ENCODE data around the gene RPRD2.

Gene RPRD2

DNA sequence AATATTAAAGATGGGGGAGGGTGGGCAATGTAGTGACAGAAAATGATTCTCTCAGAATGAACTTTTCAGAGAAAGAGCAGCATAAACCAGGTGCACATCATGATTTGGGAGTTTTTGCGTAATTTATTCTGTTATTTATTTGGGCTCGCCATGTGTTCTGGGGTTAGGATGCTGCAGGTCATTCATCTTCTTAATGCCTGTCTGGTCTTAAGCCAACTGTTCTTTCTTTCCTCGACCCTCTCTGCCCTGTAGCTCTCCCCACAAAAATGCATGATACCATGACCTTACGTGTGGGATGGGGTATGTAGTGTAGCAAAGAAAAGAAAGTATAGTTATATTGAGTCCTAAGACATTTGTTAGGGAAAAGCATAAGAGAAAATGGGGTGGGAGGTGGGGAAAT is 110.9 kb downstream of the RPRD2 start:
- no peak for DNase-seq (ENCODE audit: low read depth)
- TF ChIP-seq CTCF (IDR thresholded peaks at IDR 0.05; ENCODE audit: low read depth, low read length, missing control alignments): no peak
- in situ Hi-C loops (cut with HindIII; ENCODE audit: low sequenced_read_pairs): no loop called here
- no peak overlapping the region for H3K4me3 ChIP-seq (ENCODE audit: low read depth, low read length)

- in situ Hi-C loops (cut with HindIII; ENCODE audit: low sequenced_read_pairs): no loop called here
- DNase-seq (ENCODE audit: low read depth): no peak
- H3K4me3 ChIP-seq (ENCODE audit: low read depth, low read length): no peak overlapping the region
- TF ChIP-seq CTCF (IDR thresholded peaks at IDR 0.05; ENCODE audit: low read depth, low read length, missing control alignments): no peak
These were observed 112.8 kb downstream of the RPRD2 start for GRCh38 chr1:150476754-150477153.

DNA sequence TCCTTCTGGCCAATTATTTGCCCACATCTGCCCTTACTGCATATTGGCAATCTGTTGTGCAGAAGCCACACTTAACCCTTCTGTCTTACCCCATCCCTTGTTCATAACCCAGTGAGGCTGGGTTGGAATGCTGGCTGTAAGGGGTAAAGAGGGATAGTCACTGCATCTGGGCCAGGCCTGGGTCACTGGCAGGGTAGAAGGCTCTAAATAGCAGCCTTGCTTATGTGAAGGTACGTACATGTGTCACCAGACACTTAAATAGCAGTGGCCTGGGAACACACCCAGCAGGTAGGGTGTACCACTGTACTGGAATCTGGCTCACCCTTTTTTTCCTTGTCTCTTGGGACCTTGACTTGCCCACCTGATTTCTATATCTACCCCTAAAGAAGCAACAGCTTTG is 113.4 kb downstream of the RPRD2 start:
- no peak for DNase-seq (ENCODE audit: low read depth)
- TF ChIP-seq CTCF (IDR thresholded peaks at IDR 0.05; ENCODE audit: low read depth, low read length, missing control alignments): no peak
- in situ Hi-C loops (cut with HindIII; ENCODE audit: low sequenced_read_pairs): no loop called here
- H3K4me3 ChIP-seq (ENCODE audit: low read depth, low read length): no peak overlapping the region

GRCh38 chr1:150477733-150478132 is 113.8 kb downstream of the RPRD2 start:
- no peak overlapping the region for H3K4me3 ChIP-seq (ENCODE audit: low read depth, low read length)
- TF ChIP-seq CTCF (IDR thresholded peaks at IDR 0.05; ENCODE audit: low read depth, low read length, missing control alignments): no peak
- DNase-seq (ENCODE audit: low read depth): no peak
- in situ Hi-C loops (cut with HindIII; ENCODE audit: low sequenced_read_pairs): no loop called here

- in situ Hi-C loops (cut with HindIII; ENCODE audit: low sequenced_read_pairs): no loop called here
- no peak for DNase-seq (ENCODE audit: low read depth)
- no peak overlapping the region for H3K4me3 ChIP-seq (ENCODE audit: low read depth, low read length)
- no peak for TF ChIP-seq CTCF (IDR thresholded peaks at IDR 0.05; ENCODE audit: low read depth, low read length, missing control alignments)
These were observed 115.4 kb downstream of the RPRD2 start for GRCh38 chr1:150479370-150479769.

DNA sequence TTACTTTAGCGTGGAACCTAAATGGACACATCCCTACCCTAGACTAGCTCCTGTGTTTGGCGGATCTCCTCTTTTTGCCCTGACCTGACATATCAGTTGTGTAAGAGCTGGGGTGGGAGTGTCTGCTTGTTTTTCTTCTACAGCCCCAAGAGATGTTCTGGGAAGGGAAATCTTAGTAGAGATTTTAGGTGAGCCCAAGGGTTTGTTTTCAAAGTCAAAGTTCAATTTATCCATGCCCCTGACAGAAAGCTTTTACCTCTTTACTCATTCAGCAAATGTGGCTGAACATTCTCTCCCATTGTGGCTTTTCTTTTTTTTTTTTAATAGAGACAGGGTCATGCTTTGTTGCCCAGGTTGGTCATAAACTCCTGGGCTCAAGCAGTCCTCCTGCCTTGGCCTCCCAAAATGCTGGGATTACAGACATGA is 116.0 kb downstream of the RPRD2 start:
- in situ Hi-C loops (cut with HindIII; ENCODE audit: low sequenced_read_pairs): no loop called here
- H3K4me3 ChIP-seq (ENCODE audit: low read depth, low read length): no peak overlapping the region
- no peak for DNase-seq (ENCODE audit: low read depth)
- no peak for TF ChIP-seq CTCF (IDR thresholded peaks at IDR 0.05; ENCODE audit: low read depth, low read length, missing control alignments)

- no peak for TF ChIP-seq CTCF (IDR thresholded peaks at IDR 0.05; ENCODE audit: low read depth, low read length, missing control alignments)
- in situ Hi-C loops (cut with HindIII; ENCODE audit: low sequenced_read_pairs): no loop called here
- no peak overlapping the region for H3K4me3 ChIP-seq (ENCODE audit: low read depth, low read length)
- DNase-seq (ENCODE audit: low read depth): no peak
These were observed 120.5 kb downstream of the RPRD2 start for GRCh38 chr1:150484431-150484830.

All from astrocyte of the cerebellum (primary cell).